Measurements from ENCODE around the gene LIMD2.

LIMD2 gene

DNA sequence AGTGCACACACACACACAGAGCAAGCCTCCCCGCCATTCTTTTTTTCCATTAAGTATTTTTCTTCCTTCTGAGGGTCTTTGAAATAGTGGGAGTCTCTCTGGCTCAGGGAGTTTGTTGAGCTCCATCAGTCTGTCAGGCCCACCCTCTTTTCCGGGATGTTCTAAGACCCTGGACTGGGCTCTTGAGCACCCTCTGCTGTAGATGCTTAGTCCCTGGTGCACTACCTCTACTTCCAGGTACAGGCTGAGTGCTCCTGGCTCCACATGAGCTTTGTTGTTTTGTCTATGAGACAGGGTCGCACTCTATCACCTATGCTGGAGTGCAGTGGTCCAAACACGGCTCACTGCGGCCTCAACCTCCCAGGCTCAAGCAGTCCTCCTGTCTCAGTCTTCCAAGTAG lies 20.7 kb downstream of the LIMD2 start:
- DNase-seq: no peak

DNA sequence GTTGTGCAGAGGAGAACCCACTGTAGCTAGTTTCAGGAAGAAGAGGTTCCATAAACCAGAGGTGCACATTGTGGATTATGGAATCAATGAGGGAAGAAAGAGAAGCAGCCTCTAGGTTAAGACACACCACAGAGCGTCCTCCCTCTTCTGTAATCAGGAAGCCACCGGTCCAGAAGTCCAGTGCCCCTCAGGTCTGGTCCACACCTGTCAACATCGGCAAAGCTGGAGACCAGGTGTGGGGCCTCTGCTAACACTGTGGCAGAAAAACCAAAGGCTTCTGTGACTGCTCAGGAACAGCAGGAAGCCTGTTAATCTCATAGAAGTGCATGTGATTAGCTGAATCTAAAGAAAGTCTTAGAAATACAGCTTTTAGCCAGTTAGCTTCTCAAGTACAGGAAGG lies 23.3 kb downstream of the LIMD2 start:
- DNase-seq: no peak

DNA sequence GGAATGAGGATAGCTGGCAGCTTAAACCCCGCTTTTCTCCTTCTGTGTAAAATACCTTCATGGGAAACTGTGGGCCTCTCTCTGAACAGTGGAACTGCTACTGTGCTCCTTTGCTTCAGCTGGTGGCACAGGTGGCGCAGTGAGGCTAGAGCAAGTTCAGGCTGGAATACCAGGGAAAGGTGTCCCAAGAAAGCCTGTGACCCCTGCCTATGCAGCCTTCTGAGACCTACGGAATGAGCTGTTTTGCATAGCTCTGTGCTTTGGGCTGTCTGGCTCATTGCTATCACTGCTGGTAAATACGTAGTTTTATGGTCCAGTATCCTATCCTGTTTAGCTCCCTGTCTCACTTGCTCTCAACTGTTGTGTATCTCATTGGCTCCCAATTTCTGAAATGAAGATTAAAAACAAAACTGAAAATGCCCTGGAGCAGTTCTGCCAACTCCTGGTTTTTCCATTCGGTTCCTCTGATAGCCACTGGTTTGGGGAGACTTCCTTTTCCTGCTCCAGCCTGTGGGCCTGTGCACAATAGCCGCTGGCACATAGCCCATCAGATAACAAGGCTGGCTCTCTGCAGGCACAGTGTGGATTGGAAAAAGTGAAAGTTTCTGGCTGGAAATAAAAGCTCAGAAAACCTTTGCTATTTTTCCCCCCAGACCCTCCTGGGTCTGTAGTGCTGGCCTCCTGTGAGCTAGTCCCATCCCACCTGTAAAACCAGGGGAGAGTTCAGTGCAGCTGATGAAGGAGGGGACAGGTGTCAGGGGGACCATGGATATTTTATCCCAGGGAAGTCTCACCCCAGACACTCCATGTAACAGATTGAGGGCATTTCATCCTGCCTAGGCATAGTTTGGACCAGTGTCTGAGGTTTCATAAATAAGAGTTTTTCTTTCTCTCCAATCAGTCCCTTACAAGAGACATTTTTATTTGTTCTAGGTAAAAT lies 24.0 kb downstream of the LIMD2 start:
- no peak for DNase-seq

DNA sequence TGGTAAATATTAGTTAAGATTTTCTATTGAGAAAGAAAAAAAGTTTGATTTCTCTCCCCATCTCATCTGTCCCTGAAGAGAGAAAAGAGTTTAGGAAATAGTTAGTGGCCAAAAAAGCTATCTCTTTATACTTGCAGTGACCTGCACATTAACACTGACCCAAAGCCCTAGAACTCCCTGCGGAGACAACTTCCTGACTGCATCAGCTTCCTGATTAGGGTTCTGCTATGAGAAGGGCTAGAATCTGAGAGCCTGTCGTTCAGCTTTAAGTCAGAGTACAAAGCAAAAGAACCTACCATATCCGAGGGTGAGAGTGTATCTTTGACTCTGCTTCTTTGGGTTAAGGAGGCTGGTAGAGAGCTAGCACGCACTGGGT lies 24.7 kb downstream of the LIMD2 start:
- no peak for DNase-seq

DNA sequence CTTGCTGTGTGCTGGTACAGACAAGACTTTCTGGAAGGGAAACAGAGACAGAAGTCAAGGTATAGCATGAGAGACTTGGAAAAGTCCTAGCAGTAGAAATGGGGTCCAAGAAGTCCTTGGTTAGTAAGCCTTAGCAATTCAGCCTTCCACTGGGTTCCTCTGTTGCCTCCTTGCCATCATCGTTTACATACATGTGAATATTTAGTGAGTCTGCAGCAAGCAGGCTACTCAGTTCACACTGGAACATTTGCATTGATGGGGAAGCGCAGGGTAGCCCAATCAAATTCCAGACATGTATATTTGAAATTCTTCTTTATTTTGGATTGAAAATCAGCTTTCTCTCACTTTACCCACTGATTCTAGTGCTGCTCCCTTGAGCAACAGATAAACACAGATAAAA lies 27.1 kb downstream of the LIMD2 start:
- DNase-seq: no peak

DNA sequence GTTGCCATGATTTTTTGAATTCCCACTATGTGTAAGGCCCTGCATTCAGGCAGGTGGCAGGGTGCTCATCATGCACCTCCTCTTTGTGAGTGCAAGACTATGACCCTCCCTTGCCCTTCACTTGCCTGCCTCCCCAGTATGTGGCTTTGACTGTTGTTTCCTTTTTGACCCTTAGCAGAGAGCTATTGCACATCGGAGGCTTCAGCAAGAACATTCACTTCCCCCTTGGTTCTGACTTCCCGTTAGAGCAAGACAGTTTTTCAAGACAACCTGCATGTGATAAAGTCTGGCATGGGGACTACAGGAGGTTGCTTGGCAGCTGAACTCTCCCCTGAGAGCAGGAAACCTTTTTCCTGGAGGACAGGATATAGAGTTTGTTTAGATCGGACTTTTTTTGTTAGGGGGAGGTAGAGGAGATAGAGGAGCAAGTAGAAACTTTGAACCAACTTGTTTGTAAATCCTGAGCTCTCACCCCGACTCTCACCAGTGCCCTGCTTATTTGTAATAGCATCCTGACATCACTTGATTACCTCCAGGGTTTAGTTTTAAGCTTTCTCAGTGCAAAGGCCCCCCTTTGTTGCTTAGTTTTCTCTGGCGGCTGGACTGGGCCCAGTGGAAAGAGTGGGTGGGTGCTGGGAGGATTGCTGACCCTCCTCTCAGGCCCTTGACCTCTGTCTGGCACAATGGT lies 34.3 kb downstream of the LIMD2 start:
- no peak for DNase-seq

DNA sequence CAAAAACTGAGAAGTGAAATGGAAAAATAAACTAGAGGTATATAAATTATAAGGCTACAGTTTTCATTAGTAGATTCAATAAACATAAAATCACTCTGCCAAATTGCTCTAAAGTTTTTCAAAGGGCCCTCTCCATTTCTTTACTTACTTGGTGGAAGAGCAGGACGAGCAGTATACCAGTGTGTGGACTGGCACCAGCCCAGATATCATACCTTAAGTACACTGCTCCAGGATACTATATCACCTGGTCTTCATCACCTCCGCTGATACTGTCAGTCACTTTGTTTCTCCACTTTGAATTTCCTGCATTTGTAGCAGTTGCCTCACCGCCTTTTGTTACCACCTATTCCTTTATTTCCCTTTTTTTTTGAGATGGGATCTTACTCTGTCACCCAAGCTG lies 40.1 kb downstream of the LIMD2 start:
- DNase-seq: no peak

DNA sequence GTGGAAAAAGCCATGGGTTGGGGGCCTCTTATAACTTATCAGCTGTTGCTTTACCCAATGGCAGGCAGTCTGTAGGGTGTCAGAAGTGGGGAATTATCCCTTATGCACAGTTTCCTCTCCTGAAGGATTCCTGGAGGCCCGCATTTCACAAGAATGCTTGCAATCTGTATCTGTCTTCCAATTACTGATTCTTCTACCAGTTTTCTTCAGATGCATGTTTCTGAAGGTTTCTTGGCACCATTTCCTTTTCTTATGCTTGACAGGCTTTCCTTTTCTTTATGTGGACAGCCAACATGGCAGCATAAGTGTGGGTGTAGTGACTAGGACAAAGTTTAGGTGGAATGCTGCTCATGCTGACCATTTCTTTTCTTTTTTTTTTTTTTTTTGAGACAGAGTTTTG lies 41.6 kb downstream of the LIMD2 start:
- DNase-seq: no peak

DNA sequence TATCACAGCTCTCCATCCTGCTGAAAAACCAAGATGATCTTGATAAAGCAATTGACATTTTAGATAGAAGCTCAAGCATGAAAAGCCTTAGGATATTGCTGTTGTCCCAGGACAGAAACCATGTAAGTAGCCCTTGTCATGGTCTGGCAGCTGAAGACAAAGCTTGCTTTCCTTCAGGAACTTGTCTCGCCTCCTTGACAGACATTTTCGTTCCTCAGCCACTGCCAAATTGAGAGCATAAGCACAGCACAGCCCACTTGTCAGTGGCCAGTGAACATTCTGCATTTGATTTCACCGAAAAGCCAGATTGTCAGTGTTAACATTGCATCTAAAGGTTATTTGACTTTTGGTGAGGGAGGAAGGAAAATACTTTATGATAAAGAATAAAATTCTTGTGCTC lies 42.1 kb downstream of the LIMD2 start:
- no peak for DNase-seq

DNA sequence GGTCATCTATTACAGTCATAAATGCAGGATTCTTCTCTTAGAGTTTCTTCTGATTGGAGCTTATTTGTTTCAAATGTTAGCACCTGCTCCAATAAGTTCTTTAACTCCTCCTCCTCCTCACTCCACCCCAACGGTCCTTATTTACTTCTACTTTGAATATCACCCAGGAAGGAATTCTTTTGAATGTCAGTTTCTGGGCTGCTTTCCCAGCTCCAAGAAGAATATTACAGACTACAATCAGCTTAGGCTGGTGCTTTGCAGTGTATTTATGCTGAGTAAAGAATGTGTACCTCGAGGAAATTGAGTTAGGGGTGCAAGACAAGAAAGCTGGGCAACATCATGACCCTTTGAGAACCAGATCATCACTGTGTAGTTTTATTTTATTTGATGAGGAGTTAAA lies 46.9 kb downstream of the LIMD2 start:
- no peak for DNase-seq

DNA sequence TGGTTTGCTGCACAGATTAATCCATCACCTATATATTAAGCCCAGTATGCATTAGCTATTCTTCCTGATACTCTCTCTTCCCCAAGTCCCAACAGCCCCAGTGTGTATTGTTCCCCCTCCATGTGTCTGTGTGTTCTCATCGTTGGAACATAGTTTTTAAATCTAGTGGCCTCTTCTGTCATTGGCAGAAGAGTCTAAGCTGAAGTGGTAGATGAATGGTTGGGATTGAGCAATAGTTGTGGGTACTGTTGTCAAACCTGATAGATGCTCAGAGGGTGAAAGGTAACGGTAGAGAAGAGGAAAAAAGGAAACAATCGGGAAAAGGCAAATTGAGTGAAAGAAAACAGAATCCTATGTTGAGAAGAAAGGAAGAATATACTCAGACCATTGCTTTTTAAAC lies 47.8 kb downstream of the LIMD2 start:
- no peak for DNase-seq

DNA sequence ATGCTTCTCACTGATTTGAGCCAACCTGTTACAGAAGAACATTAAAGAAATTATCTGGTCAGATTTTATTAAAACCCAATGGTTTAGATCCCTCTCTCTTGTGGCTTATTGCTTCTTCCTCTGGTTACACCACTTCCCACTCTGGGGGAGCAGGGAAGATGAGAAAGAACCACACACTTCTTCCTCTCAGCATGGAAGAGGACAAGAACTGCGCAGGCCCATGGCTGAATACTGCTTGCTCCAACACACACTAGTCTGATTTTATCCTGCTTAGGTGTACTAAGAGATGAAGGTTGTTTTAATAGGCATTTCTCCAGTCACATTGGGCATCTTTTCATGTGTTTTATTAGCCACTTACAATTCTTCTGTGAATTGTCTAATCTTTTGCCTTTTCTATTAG lies 50.1 kb downstream of the LIMD2 start:
- no peak for DNase-seq

DNA sequence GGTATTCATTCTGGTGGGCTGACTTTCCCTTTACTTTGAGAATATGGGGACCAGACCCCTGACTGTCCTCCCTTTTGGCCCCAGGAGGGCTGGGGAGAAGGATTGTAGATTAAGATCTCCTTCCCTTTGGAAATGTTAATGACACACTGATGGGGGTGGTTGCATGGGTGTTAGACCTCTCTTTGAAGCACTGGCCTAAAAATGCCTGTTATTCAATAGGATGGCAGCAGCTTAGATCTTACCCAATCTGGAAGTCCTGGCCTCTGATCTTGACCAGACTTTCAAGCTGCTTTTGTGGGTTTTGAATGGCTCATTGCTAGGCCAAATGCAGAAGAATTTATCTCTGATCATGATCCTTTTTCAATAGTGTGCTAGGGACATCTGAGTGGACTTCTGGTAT lies 52.0 kb downstream of the LIMD2 start:
- no peak for DNase-seq

DNA sequence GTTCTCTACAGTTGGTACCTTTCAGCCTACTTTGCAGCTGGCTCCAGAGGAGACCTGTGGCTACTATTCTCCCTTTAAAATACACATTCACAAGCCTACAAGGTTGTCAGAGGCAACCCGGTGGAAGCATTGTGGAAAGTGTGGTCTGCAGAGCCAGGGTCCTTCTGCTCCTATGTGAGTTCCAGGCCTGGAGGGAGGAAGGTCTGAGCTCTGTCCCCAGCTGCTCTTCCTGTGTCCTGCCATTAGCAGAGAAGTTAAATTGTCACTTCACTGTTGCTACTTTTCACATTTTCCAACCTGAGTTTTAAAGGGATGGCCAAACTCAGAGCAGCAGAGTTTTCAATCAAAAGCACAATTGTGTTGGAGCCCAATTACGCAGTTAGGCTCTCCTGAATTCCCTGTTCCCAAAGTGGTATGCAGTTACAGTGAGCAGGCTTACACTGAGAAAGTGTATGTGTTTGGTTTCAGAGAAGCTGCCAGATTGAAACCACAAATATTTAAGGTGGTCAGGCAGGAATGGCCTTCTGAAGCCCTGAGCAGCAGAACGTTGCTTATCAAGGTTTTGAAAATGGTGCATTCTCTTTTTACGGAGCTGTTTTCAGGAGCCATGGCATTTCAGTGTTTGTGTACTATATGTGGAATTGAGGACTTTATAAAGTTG lies 52.7 kb downstream of the LIMD2 start:
- DNase-seq: no peak

DNA sequence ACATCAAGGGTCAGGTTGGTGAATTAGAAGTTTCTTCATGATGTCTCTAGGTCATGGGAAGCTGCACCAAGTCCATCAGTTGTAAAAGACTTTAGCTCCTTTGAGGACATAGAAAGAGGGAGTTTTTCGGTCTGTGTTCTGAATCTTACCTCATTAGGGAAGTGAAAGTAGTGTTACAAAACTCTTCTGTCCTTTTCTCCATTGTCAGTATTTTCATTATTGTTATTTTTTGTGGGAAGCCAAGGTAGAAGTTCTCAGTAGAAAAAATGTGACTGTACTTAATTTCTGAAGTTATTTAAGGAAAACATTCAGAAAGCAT lies 53.5 kb downstream of the LIMD2 start:
- DNase-seq: no peak
